SU-DHL-6 (cell line): ENCODE measurements around the gene TRPM1.

Experiments
- H2AFZ ChIP-seq: fragments of 200-600 bp; sonication (generic); 2 replicates; pipeline ENCODE4 v1.6.1; 2014; ENCODE audit warnings: low read depth, mild to moderate bottlenecking, moderate library complexity, mixed read lengths, antibody characterized with exemption, low read length; ENCODE audit not compliant: severe bottlenecking
- H3F3A ChIP-seq: fragments of 200-600 bp; shearing (Covaris generic); 2 replicates; pipeline ENCODE4 v1.6.0; 2016; ENCODE audit warnings: antibody characterized with exemption, mild to moderate bottlenecking; ENCODE audit not compliant: insufficient read depth
- H3K27ac ChIP-seq: fragments of 200-600 bp; sonication (generic); 2 replicates; pipeline ENCODE4 v1.5.1; 2016; ENCODE audit warnings: low read depth, mild to moderate bottlenecking, low read length, moderate library complexity, mixed read lengths
- H3K27me3 ChIP-seq: fragments of 200-600 bp; sonication (generic), shearing (Covaris generic); 2 replicates; pipeline ENCODE4 v1.6.0; 2014; ENCODE audit warnings: mild to moderate bottlenecking, low read length
- H3K36me3 ChIP-seq: fragments of 200-600 bp; sonication (generic); 2 replicates; pipeline ENCODE4 v1.6.1; 2014; ENCODE audit warnings: mild to moderate bottlenecking, low read length, mixed read lengths
- H3K4me2 ChIP-seq: fragments of 300-600, 200-600 bp; shearing (Covaris generic), sonication (generic); 2 replicates; pipeline ENCODE4 v1.6.0; 2014; ENCODE audit warnings: low read length, low read depth, mild to moderate bottlenecking; ENCODE audit not compliant: poor library complexity, severe bottlenecking
- H3K4me3 ChIP-seq: fragments of 200-600 bp; sonication (generic); 2 replicates; pipeline ENCODE4 v1.5.1; 2014; ENCODE audit warnings: antibody characterized with exemption, low read length, mild to moderate bottlenecking, mixed read lengths; ENCODE audit not compliant: insufficient read depth, poor library complexity, severe bottlenecking
- H3K79me2 ChIP-seq: fragments of 200-600 bp; sonication (generic); 2 replicates; pipeline ENCODE4 v1.6.1; 2014; ENCODE audit warnings: mild to moderate bottlenecking, low read length, moderate library complexity; ENCODE audit not compliant: insufficient read depth
- H3K9ac ChIP-seq: fragments of 200-600 bp; sonication (generic); 2 replicates; pipeline ENCODE4 v1.7.0; 2014; ENCODE audit warnings: mild to moderate bottlenecking, low read length
- H3K9me2 ChIP-seq: fragments of 200-600 bp; sonication (generic); replicated peaks from 2 replicates; pipeline ENCODE4 v1.6.1; 2014; ENCODE audit warnings: low read length; ENCODE audit not compliant: insufficient read depth
- H3K9me3 ChIP-seq: fragments of 200-600 bp; sonication (generic); 2 replicates; pipeline ENCODE4 v1.6.1; 2014; ENCODE audit warnings: low read length, mixed read lengths; ENCODE audit not compliant: insufficient read depth
- H4K20me1 ChIP-seq: fragments of 200-600 bp; sonication (generic); 2 replicates; pipeline ENCODE4 v1.6.1; 2014; ENCODE audit warnings: low read depth, mild to moderate bottlenecking, antibody characterized with exemption, low read length, moderate library complexity, mixed read lengths
- CTCF ChIP-seq: fragments of 200-600 bp; sonication (generic); IDR thresholded peaks from one replicate; pipeline ENCODE4 v1.5.1; 2017; ENCODE audit warnings: antibody characterized with exemption, mild to moderate bottlenecking, low read length, moderate library complexity; ENCODE audit not compliant: insufficient read depth, poor library complexity, severe bottlenecking
- EZH2phosphoT487 ChIP-seq: fragments of 200-600 bp; sonication (generic), shearing (Covaris generic); conservative IDR thresholded peaks from 2 replicates; pipeline ENCODE4 v1.6.1; 2018; ENCODE audit warnings: mild to moderate bottlenecking, antibody characterized with exemption, low read length, moderate library complexity, mixed read lengths

The TRPM1 gene

DNA sequence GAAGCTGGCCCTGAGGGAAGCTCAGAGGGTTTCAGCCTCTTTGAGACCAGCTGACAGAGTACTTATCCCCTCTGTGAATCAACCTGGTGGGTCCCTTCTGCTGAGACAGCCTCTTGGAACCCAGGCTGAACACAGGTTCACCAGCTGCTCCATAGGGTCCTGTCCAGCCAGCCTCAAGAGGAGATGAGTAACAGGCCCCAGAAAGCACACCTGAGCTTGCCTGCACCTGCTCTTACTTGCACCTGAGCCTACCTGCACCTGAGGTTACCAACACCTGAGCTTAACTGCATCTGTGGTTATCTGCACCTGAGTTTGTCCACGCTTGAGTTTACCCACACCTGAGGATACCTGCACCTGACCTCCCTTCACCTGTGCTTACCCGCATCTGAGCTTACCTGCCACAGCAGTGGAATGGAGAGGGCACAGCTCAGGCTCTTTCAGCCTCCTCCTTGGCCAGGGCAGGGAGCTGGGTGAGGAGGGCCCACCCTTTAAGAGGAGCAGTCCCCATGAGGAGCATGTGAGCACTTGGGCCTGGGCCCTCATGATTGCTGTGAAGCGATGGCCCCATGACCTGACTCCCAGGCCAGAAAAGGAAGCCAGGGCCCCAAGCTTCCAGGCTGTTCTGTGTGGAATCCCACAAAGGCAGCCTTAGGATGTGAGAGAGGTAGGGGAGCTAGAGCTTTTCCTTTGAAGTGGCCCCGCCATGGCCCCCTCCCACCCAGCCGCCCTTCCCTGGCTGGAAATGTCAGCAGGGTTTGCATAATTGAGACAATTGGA lies at the start of gene TRPM1:
TSS of gene TRPM1 (minus strand) at position 464 of the 777 bp plus-strand sequence. CDS start 20,370 bp downstream, outside the sequence.
- no peaks in the 10 kb centered on the region for H3K9me2 ChIP-seq
- H2AFZ ChIP-seq: no peak within 1 kb of the TSS
- no peaks in the 10 kb centered on the region for H3K27me3 ChIP-seq
- TF ChIP-seq EZH2phosphoT487: no peak
- no peak for TF ChIP-seq CTCF
- no peaks in the 10 kb centered on the region for H3K36me3 ChIP-seq
- H3K9me3 ChIP-seq: no peaks in the 10 kb centered on the region
- no peaks in the 10 kb centered on the region for H3F3A ChIP-seq
- no peaks in the 10 kb centered on the region for H4K20me1 ChIP-seq
- H3K79me2 ChIP-seq: no peaks in the 10 kb centered on the region
- no peak within 1 kb of the TSS for H3K4me3 ChIP-seq
- H3K9ac ChIP-seq: no peak within 1 kb of the TSS
- no peak within 1 kb of the TSS for H3K27ac ChIP-seq
- H3K4me2 ChIP-seq: no peak within 1 kb of the TSS

DNA sequence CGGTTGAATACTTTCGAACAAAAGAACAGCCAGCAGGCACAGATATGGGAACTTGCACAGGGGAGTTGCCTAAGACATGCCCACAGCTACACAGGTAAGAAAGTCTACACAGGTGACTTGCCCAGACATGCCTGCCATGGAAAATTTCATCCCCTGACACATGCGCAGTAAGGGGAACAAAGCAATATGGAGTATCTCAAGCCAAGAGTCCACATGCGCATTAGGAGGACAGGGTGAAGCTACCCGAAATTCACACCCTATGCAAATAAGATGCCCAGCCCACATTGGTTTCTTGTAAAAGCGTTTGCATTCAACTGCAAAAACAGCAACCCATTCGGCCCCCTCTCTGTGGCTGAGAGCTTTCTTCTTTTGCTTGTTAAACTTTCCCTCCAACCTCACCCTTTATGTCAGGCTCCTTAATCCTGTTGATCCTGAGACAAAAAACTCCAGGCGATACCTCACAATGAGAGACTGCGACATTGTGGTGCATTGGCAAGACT lies 49.3 kb upstream of the TRPM1 start:
- no peak overlapping the region for H3K9ac ChIP-seq
- H3K4me2 ChIP-seq: no peak overlapping the region
- H3K27me3 ChIP-seq: no peaks in the 10 kb centered on the region
- H3K36me3 ChIP-seq: no peaks in the 10 kb centered on the region
- no peak overlapping the region for H3K4me3 ChIP-seq
- H3K79me2 ChIP-seq: no peaks in the 10 kb centered on the region
- H3F3A ChIP-seq: no peaks in the 10 kb centered on the region
- no peak overlapping the region for H3K27ac ChIP-seq
- H4K20me1 ChIP-seq: no peaks in the 10 kb centered on the region
- TF ChIP-seq CTCF (no peak), EZH2phosphoT487 (no peak)
- no peaks in the 10 kb centered on the region for H3K9me2 ChIP-seq
- no peak overlapping the region for H2AFZ ChIP-seq
- H3K9me3 ChIP-seq: no peaks in the 10 kb centered on the region

DNA sequence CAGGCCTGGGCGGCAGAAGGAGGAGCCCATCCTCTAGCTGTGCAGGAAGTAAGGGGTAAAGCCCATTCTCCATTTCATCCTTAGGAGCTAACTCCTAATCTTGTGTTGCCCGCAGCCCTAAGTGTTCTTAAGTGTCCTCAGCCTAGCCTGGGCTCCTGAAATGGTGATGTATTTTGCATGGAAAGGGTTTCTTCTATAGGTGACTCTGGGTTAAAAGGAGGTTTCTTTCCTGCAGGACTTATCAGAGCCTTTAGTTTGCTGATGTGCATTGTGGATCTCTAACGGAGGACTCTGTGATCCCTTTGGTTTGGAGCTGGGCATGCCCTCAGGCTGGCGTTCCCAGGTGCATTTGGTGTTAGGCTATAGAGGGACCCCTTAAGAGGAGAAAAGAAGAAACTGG lies 48.5 kb upstream of the TRPM1 start:
- no peaks in the 10 kb centered on the region for H4K20me1 ChIP-seq
- no peaks in the 10 kb centered on the region for H3K9me3 ChIP-seq
- no peak overlapping the region for H3K4me2 ChIP-seq
- no peak overlapping the region for H3K4me3 ChIP-seq
- H3K9ac ChIP-seq: no peak overlapping the region
- H3K27me3 ChIP-seq: no peaks in the 10 kb centered on the region
- TF ChIP-seq CTCF (no peak), EZH2phosphoT487 (no peak)
- H3K36me3 ChIP-seq: no peaks in the 10 kb centered on the region
- H3K27ac ChIP-seq: no peak overlapping the region
- H2AFZ ChIP-seq: no peak overlapping the region
- H3K79me2 ChIP-seq: no peaks in the 10 kb centered on the region
- no peaks in the 10 kb centered on the region for H3K9me2 ChIP-seq
- H3F3A ChIP-seq: no peaks in the 10 kb centered on the region
